GM10266 (cell line): ENCODE results near the gene FBXL16.

ENCODE experiments used
- DNase-seq: peaks from one replicate; pipeline ENCODE4 v3.0.0; 2012; ENCODE audit errors: extremely low spot score
- TF ChIP-seq, protein P1 (sequence below): IDR thresholded peaks from 2 replicates; pipeline ENCODE4 v1.5.1; 2012; ENCODE audit warnings: mild to moderate bottlenecking, low read depth; ENCODE audit not compliant: control insufficient read depth, insufficient read depth; ENCODE audit errors: missing control alignments

Gene FBXL16

GRCh38 chr16:710500-711075, 5.0 kb upstream of the FBXL16 start:
- no peak for DNase-seq
- TF ChIP-seq, protein P1, sequence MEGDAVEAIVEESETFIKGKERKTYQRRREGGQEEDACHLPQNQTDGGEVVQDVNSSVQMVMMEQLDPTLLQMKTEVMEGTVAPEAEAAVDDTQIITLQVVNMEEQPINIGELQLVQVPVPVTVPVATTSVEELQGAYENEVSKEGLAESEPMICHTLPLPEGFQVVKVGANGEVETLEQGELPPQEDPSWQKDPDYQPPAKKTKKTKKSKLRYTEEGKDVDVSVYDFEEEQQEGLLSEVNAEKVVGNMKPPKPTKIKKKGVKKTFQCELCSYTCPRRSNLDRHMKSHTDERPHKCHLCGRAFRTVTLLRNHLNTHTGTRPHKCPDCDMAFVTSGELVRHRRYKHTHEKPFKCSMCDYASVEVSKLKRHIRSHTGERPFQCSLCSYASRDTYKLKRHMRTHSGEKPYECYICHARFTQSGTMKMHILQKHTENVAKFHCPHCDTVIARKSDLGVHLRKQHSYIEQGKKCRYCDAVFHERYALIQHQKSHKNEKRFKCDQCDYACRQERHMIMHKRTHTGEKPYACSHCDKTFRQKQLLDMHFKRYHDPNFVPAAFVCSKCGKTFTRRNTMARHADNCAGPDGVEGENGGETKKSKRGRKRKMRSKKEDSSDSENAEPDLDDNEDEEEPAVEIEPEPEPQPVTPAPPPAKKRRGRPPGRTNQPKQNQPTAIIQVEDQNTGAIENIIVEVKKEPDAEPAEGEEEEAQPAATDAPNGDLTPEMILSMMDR = no peak

GRCh38 chr16:709566-710499, 4.2 kb upstream of the FBXL16 start:
- TF ChIP-seq, protein P1 = no peak

DNA sequence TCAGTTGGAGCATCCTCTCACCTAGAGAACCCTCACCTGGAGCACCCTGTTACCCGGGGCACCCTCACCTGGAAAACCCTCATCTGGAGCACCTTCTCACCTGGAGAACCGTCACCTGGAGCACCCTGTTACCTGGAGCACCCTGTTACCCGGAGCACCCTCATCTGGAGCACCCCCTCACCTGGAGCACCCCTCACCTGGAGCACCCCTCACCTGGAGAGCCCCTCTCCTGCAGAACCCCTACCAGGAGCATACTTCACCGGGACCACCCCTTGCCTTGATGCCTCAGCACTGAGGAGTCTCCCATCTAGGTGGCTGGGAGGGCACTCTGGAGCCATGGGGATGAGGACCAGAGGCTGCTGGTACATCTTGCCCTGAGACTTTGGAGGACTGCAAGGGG, 3.4 kb upstream of the FBXL16 start:
- DNase-seq = no peak
- TF ChIP-seq, protein P1 = no peak

More at GRCh38 chr16:709566-710499, 4.2 kb upstream of the FBXL16 start:
- no peak for DNase-seq

- DNase-seq = no peak
- TF ChIP-seq, protein P1 = no peak
Observed at GRCh38 chr16:708019-708418, 2.4 kb upstream of the FBXL16 start.

- DNase-seq = no peak
- TF ChIP-seq, protein P1 = no peak
Observed at GRCh38 chr16:707062-707538, 1.5 kb upstream of the FBXL16 start.

DNA sequence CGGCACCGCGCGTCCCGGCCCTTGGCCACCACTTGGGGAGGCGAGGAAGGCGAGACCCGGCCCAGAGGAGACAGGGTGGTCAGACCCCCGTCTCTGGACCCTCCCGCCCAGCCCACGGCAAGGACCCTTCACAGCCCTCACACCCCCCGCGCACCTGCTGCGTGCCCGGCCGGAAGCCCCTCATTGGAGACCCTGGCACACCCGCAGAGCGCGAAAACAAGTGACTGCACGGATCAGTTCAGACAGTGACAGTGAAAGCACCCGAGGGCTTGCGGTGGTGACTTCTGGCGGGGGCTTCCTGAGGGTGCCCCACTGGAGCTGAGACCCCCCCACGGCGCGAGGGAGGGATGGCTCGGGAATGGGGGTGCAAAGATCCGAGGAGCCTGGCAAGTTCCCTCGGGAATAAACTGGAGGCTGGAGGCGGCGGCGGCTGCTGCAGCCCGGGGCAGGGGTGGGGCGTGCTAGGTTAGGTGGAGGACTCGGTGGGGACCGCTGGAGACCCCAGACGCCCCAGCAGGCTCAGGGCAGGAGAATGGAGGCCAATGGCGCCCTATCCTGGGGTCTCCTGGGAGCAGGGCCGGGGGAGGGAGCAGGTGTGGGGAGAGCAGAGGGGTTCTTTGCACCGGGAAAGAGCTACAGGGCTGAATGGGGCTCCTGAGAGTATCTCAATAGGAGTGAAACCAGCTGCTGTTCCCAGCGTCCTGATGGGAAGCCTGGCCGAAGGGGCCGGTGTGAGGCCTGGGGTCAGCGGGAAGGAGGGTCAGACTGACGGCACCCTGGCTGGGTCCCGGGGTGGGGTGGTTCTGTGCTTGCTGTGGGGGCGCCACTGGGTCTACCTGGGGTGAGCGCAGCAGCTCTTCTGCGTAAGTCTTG, 824 bp upstream of the FBXL16 start:
- TF ChIP-seq, protein P1 = no peak
- no peak for DNase-seq
